ENCODE results near the gene DAP3.
"Not testable (repeated sequence)": the region's sequence is repeated elsewhere in the genome, so short reads cannot be mapped to it uniquely, and the experiment has no call there.

DAP3 gene

DNA sequence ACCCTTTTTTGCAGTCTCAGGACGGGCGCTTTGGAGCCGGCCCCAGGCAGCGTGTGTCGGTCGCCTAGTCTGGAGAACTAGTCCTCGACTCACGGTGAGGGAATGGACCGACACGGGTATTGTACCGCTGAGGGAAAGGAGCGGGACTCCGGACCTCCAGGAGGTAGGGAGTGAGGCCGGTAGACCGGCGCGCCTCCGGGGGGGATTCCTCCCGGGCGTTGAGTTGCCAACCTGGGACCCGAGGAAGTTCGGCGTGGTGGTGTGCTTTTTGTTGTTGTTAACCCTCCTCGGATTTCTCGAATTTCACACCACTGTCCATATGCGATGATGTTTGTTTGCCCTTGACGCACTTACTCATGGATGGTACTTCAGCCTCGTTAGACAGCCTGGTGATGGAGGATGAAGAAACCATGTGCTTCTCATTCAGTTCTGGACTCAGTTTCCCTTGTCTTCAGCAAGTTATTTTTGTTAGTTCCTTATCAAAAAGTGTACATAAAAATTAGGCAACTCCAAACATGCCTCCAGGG, at the start of gene DAP3:
Gene DAP3 (plus strand): TSS at position 11 of the 527 bp plus-strand sequence. CDS start 20,689 bp downstream, outside the sequence.
- not testable (repeated sequence) for DNase-seq

- DNase-seq, result no peak
Measured at GRCh38 chr1:155640367-155640766, 48.5 kb upstream of the DAP3 start.

DNA sequence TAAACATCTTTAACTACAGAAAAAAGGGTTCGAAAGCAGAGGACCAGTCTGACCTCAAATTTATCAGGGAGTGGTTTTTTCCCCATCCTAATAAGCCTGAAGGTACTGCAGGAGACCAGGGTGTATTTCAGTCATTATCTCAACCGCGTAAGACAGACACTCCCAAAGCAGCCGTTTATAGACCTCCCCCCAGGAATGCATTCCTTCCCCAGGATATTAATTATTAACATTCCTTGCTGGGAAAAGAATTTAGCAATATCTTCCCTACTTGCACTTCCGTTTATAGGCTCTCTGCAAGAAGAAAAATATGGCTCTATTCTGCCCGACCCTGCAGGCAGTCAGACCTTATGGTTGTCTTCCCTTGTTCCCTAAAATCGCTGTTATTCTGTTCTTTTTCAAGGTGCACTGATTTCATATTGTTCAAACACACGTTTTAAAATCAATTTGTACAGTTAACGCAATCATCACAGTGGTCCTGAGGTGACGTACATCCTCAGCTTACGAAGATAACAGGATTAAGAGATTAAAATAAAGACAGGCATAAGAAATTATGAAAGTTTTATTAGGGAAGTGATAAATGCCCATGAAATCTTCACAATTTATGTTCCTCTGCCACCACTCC, 46.2 kb upstream of the DAP3 start:
- not testable (repeated sequence) for DNase-seq

DNA sequence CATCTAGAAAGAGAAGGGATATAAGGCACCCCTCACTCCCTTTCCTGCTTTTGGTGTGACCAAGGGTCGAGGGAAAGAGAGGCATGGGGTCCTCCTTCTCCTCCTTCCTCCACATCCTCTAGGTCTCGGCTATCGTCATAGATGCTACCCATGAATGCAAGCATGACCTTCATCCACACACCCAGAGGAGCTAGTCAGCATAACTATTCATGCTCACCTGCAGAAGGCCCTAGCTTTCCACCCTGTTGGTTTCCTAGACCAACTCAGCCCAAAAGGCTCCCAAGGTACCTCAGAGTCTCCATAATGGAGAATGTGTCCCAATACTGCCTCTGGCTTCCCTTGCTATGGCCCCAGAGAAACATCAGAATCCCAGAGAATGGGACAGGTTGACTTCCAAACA, 45.7 kb upstream of the DAP3 start:
- DNase-seq, result no peak

DNA sequence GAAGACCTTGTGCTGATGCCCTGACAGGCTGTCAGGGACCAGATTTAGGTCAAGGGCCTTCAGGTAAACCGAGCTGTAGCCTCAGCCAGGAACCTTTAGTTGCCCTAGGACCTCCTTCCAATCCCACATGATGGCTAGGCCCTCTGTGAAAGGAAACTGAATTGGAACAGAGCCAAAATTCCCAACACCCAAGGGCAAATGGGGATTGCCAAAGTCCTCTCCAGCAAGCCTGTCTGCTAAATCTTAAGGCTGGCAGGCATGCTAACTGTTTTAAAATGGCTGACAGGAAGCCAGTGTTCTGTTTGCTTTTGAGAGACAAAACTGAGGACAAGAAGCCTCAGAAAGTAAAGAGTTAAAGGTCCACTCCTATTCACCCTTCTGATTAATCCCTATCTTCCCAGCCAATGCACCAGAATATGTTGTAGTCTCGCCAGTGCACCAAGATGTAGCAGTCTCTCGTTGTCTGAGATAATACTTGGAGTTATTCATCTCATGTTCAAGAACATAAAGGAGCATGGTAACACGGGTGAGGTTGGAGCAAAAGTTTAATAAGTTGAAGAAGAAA, 43.8 kb upstream of the DAP3 start:
- DNase-seq, result no peak

- no peak for DNase-seq
Measured at GRCh38 chr1:155645648-155646047, 43.2 kb upstream of the DAP3 start.

- DNase-seq, result no peak
Measured at GRCh38 chr1:155646307-155646706, 42.6 kb upstream of the DAP3 start.

- no peak for DNase-seq
Measured at GRCh38 chr1:155648207-155649147, 40.4 kb upstream of the DAP3 start.

DNA sequence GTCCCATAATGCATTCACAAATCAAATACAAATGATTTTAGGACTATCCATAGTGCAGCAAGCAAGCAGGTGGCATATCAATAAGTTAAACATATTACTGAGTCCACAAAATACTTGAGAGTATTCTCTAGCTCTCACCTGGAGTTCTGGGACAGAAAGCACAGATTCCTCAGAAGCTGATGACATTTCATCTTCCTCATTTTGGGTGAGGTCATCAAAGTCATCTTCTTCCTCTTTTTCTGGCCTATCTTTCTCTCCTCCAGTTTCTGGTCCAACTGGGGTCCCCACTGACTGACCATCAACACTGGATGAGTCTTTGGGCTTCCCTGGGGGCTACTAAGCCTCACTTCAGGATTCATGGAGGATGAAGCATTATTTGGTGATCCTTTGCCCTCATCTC, 39.2 kb upstream of the DAP3 start:
- DNase-seq, result no peak

GRCh38 chr1:155650231-155650757, 38.6 kb upstream of the DAP3 start:
- DNase-seq, result no peak

GRCh38 chr1:155651861-155652661, 36.8 kb upstream of the DAP3 start:
- DNase-seq, result no peak

GRCh38 chr1:155652951-155653350, 35.9 kb upstream of the DAP3 start:
- DNase-seq, result no peak

DNA sequence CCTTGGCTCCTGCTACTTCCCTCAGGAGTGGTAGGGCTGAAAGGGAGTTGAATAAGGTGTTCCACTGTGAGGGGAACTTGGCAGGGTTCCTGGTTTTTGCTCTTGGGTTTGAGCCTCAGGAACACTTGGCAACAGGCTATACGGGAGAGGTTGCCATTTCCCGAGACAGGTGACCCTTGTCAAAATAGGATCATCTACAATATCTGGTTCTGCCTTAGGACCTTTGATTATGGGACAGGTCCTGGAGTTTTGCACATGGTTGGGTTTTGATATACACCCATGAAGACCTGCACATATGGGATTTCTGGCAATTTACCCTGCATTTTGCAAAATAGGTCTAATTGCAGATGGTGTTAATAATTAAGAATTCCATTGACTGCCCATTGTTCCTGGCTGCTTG, 31.4 kb upstream of the DAP3 start:
- DNase-seq, result no peak

DNA sequence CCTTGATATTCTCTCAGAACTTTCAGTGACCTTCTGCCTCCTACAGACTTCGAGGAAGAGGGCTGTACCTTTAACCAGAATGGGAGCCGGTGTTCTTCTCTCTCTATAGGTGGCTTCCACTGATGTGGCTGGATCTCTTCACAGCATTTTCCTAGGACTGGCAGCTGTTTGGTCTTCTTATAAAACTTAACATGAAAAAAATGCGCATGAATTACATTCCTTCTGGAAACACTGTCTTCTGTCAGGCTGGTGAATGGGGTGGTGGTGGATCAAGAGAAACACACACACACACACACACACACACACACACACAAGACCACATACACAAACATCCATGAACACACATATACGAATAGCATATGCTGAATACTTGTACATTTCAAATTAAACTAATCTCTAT, 27.7 kb upstream of the DAP3 start:
- not testable (repeated sequence) for DNase-seq

GRCh38 chr1:155669233-155670162, 19.4 kb upstream of the DAP3 start:
- no peak for DNase-seq

DNA sequence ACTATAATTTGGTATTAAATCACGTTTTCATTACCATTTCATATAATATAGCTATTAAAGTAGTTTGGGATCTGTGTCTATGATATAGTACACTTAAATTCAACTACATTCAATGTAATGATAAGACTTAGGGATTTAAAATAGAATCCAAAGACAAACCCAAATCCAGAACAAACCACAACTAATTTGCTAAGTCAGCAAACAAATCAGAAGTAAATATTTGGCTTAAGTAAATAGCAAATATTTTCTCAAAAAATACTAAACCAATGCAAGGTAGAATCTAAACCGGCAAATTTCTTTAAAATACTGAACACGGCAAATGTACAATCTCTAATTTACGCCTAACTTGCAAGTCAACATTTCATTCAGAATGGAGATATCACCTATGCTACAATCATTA, 17.1 kb upstream of the DAP3 start:
- DNase-seq, result no peak

GRCh38 chr1:155673003-155673402, 15.9 kb upstream of the DAP3 start:
- DNase-seq, result no peak

GRCh38 chr1:155678027-155678426, 10.9 kb upstream of the DAP3 start:
- DNase-seq, result no peak

- not testable (repeated sequence) for DNase-seq
Measured at GRCh38 chr1:155678992-155679391, 9.9 kb upstream of the DAP3 start.

DNA sequence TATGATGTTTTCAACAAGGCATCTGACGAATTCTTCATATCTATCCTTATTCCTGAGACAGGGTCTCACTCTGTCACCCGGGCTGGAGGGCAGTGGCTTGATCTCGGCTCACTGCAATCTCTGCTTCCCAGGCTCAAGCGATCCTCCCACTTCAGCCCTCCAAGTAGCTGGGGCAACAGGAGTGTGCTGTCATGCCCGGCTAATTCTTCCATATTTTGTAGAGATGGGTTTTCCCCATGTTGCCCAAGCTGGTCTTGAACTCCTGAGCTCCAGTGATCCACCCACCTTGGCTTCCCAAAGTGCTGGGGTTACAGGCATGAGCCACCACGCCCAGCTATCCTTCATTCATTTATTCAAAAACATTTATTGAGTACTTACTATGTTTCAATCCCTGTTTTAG, 8.4 kb upstream of the DAP3 start:
- DNase-seq, result no peak

DNA sequence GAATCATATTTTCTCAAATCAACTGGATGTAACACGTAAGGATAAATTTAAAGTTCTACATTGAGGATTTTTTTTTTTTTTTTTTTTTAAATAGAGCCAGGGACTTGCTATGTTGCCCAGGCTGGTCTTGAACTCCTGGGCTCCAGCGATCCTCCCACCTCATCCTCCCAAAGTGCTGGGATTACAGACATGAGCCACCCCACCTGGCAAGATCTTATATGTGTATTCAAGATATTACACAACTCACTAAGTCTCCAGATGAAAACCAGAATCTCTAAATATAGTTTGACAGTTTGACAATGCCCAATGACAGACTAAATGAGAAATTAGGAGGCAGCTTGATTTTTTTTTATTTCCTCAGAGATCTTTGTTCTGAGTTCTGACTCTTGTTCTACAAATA, 7.1 kb upstream of the DAP3 start:
- DNase-seq, result no peak
